GM19043 (cell line): ENCODE results near the gene BMP2.

Experiments used
- ATAC-seq: cut with Tn5 transposase; IDR thresholded peaks from one replicate; pipeline ENCODE4 v1.9.1; 2021; ENCODE audit warnings: low read depth; ENCODE audit not compliant: unreplicated experiment

BMP2 gene

GRCh38 chr20:6767536-6768227 is at the start of gene BMP2:
BMP2 (plus strand) TSS chr20:6767686; CDS start chr20:6770127, 2,441 bp downstream.
- ATAC-seq, result no peak

DNA sequence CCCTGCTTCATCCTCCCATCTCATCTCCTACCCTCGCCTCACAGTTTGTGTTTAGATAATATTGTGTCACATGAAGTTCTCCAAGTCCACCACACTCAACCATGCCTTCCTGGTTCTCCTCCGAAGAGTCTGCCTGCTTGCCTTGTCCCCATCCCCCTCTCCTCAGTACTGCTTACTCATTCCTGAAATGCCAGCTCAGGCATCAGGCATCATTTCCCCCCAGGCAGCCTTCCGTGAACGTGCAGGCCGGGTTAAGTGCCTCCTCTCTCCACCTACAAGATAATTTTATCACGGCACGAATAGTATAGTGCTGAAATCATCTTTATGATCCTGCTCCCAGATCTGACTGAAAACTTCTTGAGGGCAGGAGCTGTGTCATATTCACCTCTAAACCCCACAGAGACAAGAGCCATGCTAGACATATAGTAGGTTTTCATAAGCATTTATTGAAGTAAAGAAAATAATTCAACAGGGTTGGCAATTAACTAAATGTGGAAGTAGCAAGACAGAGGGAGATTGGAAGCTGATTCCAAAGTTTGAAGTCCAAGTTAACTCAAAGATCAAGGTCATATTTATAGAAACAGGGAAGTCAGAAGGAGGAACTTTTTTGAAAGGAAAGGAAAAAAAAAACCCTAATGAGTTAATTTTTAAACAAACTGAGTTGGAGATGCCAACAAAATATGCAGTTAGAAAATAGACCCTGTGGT is 48.7 kb upstream of the BMP2 start:
- no peak for ATAC-seq

GRCh38 chr20:6719369-6719721 is 48.1 kb upstream of the BMP2 start:
- no peak for ATAC-seq

DNA sequence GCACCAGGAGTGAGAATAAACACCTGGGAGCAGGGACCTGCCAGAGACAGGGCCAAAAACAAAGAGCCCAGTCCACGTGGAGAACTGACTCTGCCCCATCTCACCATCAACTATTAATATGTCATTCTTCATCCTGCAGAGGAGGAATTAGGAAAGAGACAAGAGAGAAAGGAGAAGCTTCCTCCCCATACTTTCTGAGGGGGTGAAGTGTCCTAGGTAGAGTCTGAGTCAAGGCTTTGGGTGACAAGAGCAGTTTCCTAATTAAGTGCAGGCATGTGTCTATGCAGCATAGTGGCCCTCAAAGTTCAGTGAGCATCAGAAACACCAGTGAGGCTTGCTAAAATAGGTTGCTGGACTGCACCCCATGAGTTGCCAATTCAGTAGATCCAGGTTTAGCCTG is 40.7 kb upstream of the BMP2 start:
- no peak for ATAC-seq

- ATAC-seq, result no peak
These were observed 36.7 kb upstream of the BMP2 start for GRCh38 chr20:6730672-6731328.

GRCh38 chr20:6732001-6732447 is 35.5 kb upstream of the BMP2 start:
- no peak for ATAC-seq

- ATAC-seq, result no peak
These were observed 34.6 kb upstream of the BMP2 start for GRCh38 chr20:6732851-6733250.

DNA sequence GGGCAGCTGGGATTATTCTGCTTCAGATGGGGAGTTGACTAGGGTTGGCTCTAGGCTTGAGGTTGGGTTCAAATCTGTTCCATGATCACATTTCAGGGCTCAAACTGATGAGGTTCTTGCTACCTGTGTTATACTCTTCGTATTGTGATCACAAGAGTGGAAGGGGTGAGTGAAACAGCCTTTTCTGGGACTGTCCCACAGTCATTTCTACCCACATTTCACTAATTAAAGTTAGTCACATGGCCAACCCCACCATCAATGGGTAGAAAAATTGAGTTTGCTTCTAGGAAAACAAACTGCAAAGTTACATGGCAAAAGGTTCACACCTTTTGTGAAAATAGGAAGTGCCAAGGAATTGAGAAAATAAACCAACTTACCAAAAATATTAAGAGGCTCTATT is 33.5 kb upstream of the BMP2 start:
- no peak for ATAC-seq

DNA sequence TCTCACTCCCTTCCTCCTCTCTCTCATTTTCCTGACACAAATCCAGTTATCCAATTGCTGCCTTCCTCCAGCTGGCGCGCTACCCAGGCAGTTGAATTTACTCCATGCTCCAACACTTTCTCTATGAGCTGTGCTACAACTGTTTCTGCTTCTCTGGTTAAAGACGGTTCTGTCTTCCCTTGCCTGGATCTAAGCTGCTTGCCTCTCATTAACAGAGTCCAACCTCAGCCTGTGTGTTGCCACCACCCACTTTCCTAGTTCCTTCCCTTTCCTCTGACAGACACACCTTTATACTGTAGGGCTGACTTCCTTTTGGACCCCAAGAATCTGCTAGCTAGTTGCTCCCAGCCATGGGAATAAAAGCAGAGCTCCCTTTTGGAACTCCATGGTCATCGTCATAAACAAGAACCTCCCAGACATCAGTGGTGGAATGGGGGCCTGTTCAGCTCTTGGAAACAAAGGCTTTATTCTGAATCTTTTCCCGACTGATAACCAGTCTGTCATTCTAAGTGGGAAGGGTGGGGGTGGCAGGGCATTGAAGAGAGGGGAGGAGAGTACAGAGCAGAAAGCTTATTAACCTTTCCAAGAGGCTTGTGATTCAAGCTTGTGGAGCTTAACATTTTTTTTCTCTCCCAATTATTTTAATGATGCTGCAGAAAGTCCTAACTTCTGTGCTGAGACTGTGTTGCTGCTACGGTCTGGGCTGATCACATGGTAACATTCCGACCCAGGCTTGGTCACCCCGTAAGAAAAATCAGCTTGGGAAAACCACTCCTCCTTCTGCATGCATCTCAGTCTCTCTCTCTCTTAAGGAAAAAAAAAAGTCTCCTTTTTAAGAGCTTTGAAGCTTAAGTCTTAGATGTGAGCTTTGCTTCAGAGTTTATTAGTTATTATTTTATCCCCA is 31.3 kb upstream of the BMP2 start:
- no peak for ATAC-seq

DNA sequence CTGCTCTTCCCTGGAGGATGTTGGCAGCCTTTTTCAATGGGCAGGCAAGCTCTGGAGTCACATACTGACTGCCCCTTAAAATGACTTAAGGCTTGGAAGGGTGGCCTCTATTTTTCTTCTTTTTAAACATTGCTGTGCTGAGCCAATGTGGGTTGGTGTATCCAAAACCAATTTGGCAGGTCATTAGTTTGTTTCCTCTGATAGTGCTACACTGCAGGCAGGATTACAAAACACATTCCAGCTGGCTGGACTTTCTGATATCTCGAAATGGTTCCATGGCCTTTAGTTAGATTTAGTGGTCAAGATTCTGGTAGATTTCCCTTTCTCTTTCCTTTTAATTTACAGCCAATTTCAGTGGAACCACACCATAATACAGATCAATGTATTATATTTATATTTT is 28.1 kb upstream of the BMP2 start:
- ATAC-seq, result no peak

- no peak for ATAC-seq
These were observed 27.4 kb upstream of the BMP2 start for GRCh38 chr20:6740096-6740495.

GRCh38 chr20:6744180-6744579 is 23.3 kb upstream of the BMP2 start:
- no peak for ATAC-seq

DNA sequence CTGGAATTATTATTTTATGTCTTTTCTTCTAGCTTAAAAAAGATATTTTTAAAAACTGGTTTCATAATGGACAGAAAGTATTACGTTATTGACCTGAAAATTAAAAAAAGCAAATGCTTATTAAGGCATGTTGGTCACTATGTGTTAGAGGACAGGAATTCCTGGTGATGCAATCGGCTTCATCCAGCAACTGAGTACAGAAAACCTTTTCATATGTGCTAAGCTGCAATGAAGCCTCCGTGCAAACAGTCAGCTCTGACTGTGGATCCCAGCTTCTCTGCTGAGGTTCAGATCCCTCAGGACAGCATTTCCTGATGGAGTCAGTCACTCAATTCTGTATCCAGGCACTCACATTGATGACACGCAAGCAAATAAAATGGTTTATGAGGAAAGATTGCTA is 22.7 kb upstream of the BMP2 start:
- ATAC-seq, result no peak

DNA sequence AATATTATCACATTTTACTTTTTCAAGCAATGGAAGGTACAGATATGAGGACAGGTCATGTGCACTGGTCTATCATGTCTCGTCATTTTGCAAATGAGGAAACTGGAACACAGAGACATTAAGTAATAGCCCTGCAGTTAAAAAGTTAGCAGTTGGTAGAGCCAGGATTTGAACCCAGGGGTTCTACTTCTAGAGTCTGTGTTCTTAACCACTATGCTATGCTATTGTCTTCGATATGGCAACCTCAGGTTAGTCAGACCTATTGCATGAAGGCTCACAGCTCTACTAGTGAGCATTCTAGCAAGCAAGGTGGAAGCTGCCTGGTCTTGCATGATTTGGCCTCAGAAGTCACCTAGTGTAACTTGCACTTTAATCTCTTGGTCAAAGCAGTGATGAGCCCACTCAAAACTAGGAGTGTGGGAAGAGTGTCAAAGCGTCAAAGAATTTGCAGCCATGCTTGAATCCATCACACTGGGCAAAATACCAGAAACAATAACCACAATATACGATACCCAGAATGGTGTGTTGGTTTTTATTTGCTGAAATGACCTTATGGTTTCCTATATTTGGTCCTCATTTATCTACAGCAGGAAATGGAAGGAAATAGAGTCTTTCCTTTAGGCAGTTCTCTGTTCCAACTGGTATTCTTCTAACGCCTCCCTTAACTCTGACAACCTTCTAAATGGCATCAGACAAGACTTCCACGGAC is 20.4 kb upstream of the BMP2 start:
- ATAC-seq, result no peak

GRCh38 chr20:6750438-6750837 is 17.0 kb upstream of the BMP2 start:
- no peak for ATAC-seq

- ATAC-seq, result no peak
These were observed 10.5 kb upstream of the BMP2 start for GRCh38 chr20:6756693-6757595.

- no peak for ATAC-seq
These were observed 2.9 kb upstream of the BMP2 start for GRCh38 chr20:6764619-6765018.

DNA sequence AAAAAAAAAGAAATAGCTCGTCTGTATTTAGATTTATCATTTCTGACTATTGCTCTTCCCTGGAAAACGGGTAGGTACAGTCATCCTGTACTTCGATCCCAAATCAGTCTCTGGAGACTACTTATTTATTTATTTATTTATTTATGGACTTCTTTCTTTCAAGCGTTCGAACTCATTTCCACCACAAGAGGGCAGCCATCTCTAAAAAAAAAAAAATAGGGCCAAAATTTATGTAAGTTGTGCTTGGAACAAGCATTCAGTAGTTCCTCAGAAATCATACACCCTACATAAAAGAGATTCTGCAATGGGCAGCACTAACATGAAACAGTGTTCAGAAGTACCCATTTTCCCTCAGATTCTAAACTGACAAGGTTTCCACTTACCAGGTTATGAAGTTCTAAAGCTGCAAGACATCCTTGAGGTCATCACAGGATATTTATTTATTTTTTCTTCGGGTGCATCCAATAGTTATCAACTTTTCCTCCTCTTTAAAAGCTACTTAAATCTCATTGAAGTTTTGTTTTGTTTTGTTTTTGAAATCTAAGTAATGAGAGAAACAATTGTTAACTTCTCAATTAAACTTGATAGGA is 1.9 kb upstream of the BMP2 start:
- no peak for ATAC-seq

GRCh38 chr20:6766433-6766832 is 1.1 kb upstream of the BMP2 start:
- ATAC-seq, result no peak
